ENCODE data around the gene PCMT1.

PCMT1 gene

GRCh38 chr6:149823013-149823412, 73.5 kb downstream of the PCMT1 start:
- ATAC-seq (ENCODE audit: low read depth) (no peak), DNase-seq (ENCODE audit: low spot score) (no peak)
- Histone ChIP-seq H3K36me3 (ENCODE audit: low read depth) (peaks cover 65% of the 10 kb centered on the region), H3K27ac (ENCODE audit: poor library complexity, severe bottlenecking) (no peak overlapping the region), H3K9me3 (ENCODE audit: severe bottlenecking) (no peaks in the 10 kb centered on the region), H3K4me1 (ENCODE audit: insufficient read depth, poor library complexity, severe bottlenecking) (no peaks in the 10 kb centered on the region), H3K27me3 (ENCODE audit: insufficient read depth, poor library complexity, severe bottlenecking) (no peaks in the 10 kb centered on the region), H3K4me3 (ENCODE audit: severe bottlenecking) (no peak overlapping the region)
- no peak for TF ChIP-seq CTCF (IDR thresholded peaks at IDR 0.05; ENCODE audit: poor library complexity, severe bottlenecking)

- H3K27ac ChIP-seq (ENCODE audit: poor library complexity, severe bottlenecking): no peak overlapping the region
- ATAC-seq (ENCODE audit: low read depth): no peak
- no peak for TF ChIP-seq CTCF (IDR thresholded peaks at IDR 0.05; ENCODE audit: poor library complexity, severe bottlenecking)
- H3K4me3 ChIP-seq (ENCODE audit: severe bottlenecking): no peak overlapping the region
- no peaks in the 10 kb centered on the region for H3K4me1 ChIP-seq (ENCODE audit: insufficient read depth, poor library complexity, severe bottlenecking)
- no peaks in the 10 kb centered on the region for H3K9me3 ChIP-seq (ENCODE audit: severe bottlenecking)
- DNase-seq (ENCODE audit: low spot score): no peak
- H3K27me3 ChIP-seq (ENCODE audit: insufficient read depth, poor library complexity, severe bottlenecking): no peaks in the 10 kb centered on the region
- H3K36me3 ChIP-seq (ENCODE audit: low read depth): peaks cover 60% of the 10 kb centered on the region
These were observed 75.8 kb downstream of the PCMT1 start for GRCh38 chr6:149825292-149825691.

GRCh38 chr6:149830731-149831307, 81.3 kb downstream of the PCMT1 start:
- H3K36me3 ChIP-seq (ENCODE audit: low read depth): peaks cover 57% of the 10 kb centered on the region
- peaks cover 2% of the 10 kb centered on the region for H3K9me3 ChIP-seq (ENCODE audit: severe bottlenecking)
- no peak overlapping the region for H3K27ac ChIP-seq (ENCODE audit: poor library complexity, severe bottlenecking)
- no peaks in the 10 kb centered on the region for H3K27me3 ChIP-seq (ENCODE audit: insufficient read depth, poor library complexity, severe bottlenecking)
- no peak for DNase-seq (ENCODE audit: low spot score)
- ATAC-seq (ENCODE audit: low read depth): no peak
- H3K4me3 ChIP-seq (ENCODE audit: severe bottlenecking): no peak overlapping the region
- H3K4me1 ChIP-seq (ENCODE audit: insufficient read depth, poor library complexity, severe bottlenecking): peaks cover 9% of the 10 kb centered on the region
- no peak for TF ChIP-seq CTCF (IDR thresholded peaks at IDR 0.05; ENCODE audit: poor library complexity, severe bottlenecking)

- Histone ChIP-seq H3K36me3 (ENCODE audit: low read depth) (peaks cover 57% of the 10 kb centered on the region), H3K27me3 (ENCODE audit: insufficient read depth, poor library complexity, severe bottlenecking) (no peaks in the 10 kb centered on the region), H3K4me3 (ENCODE audit: severe bottlenecking) (no peak overlapping the region), H3K4me1 (ENCODE audit: insufficient read depth, poor library complexity, severe bottlenecking) (peaks cover 9% of the 10 kb centered on the region), H3K9me3 (ENCODE audit: severe bottlenecking) (peaks cover 2% of the 10 kb centered on the region), H3K27ac (ENCODE audit: poor library complexity, severe bottlenecking) (no peak overlapping the region)
- TF ChIP-seq CTCF (IDR thresholded peaks at IDR 0.05; ENCODE audit: poor library complexity, severe bottlenecking): no peak
- DNase-seq (ENCODE audit: low spot score): no peak
- ATAC-seq (ENCODE audit: low read depth): no peak
These were observed 81.8 kb downstream of the PCMT1 start for GRCh38 chr6:149831308-149831820.

GRCh38 chr6:149833651-149834050, 84.1 kb downstream of the PCMT1 start:
- Histone ChIP-seq H3K27ac (ENCODE audit: poor library complexity, severe bottlenecking) (no peak overlapping the region), H3K9me3 (ENCODE audit: severe bottlenecking) (peaks cover 2% of the 10 kb centered on the region), H3K27me3 (ENCODE audit: insufficient read depth, poor library complexity, severe bottlenecking) (no peaks in the 10 kb centered on the region), H3K36me3 (ENCODE audit: low read depth) (peaks cover 56% of the 10 kb centered on the region), H3K4me1 (ENCODE audit: insufficient read depth, poor library complexity, severe bottlenecking) (peaks cover 9% of the 10 kb centered on the region), H3K4me3 (ENCODE audit: severe bottlenecking) (no peak overlapping the region)
- ATAC-seq (ENCODE audit: low read depth) (no peak), DNase-seq (ENCODE audit: low spot score) (no peak)
- no peak for TF ChIP-seq CTCF (IDR thresholded peaks at IDR 0.05; ENCODE audit: poor library complexity, severe bottlenecking)
